ENCODE measurements around the gene VPS35.

DNA sequence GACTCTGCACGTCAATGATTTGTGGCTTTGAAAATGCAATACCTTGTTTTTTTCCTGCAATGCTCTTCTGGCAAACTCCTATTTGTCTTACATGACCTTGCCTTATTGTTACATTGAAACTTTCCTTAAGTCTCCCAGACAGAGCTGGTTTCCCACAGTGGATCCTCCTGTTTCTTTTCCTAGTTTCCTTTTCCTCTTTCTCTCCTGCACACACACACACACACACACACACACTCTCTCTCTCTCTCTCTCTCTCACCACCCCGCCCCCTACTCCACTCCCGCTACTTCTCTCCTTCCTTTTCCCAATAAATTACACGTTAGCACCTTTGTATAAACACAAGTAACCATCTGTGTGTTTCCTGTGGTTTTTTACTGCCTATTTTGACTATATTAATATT is 2.7 kb upstream of the VPS35 start:
- TF ChIP-seq ZNF607 (CRISPR knock-in tag; IDR thresholded peaks at IDR 0.05; ENCODE audit: borderline replicate concordance) = no peak
- TF ChIP-seq, protein P1, sequence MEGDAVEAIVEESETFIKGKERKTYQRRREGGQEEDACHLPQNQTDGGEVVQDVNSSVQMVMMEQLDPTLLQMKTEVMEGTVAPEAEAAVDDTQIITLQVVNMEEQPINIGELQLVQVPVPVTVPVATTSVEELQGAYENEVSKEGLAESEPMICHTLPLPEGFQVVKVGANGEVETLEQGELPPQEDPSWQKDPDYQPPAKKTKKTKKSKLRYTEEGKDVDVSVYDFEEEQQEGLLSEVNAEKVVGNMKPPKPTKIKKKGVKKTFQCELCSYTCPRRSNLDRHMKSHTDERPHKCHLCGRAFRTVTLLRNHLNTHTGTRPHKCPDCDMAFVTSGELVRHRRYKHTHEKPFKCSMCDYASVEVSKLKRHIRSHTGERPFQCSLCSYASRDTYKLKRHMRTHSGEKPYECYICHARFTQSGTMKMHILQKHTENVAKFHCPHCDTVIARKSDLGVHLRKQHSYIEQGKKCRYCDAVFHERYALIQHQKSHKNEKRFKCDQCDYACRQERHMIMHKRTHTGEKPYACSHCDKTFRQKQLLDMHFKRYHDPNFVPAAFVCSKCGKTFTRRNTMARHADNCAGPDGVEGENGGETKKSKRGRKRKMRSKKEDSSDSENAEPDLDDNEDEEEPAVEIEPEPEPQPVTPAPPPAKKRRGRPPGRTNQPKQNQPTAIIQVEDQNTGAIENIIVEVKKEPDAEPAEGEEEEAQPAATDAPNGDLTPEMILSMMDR (CRISPR knock-in tag; IDR thresholded peaks at IDR 0.05) = no peak
- no peak for TF ChIP-seq SNRNP70 (IDR thresholded peaks at IDR 0.05; ENCODE audit: low read depth, low read length)
- TF ChIP-seq, protein P2, sequence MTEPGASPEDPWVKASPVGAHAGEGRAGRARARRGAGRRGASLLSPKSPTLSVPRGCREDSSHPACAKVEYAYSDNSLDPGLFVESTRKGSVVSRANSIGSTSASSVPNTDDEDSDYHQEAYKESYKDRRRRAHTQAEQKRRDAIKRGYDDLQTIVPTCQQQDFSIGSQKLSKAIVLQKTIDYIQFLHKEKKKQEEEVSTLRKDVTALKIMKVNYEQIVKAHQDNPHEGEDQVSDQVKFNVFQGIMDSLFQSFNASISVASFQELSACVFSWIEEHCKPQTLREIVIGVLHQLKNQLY (CRISPR knock-in tag; IDR thresholded peaks at IDR 0.05) = no peak
- no peak for TF ChIP-seq STAG1 (CRISPR knock-in tag; IDR thresholded peaks at IDR 0.05)
- no peak for TF ChIP-seq NR3C1 (CRISPR knock-in tag; IDR thresholded peaks at IDR 0.05)
- no peak for TF ChIP-seq HNRNPH1 (optimal IDR thresholded peaks at IDR 0.05; ENCODE audit: low read depth, low read length)
- TF ChIP-seq, protein P3, sequence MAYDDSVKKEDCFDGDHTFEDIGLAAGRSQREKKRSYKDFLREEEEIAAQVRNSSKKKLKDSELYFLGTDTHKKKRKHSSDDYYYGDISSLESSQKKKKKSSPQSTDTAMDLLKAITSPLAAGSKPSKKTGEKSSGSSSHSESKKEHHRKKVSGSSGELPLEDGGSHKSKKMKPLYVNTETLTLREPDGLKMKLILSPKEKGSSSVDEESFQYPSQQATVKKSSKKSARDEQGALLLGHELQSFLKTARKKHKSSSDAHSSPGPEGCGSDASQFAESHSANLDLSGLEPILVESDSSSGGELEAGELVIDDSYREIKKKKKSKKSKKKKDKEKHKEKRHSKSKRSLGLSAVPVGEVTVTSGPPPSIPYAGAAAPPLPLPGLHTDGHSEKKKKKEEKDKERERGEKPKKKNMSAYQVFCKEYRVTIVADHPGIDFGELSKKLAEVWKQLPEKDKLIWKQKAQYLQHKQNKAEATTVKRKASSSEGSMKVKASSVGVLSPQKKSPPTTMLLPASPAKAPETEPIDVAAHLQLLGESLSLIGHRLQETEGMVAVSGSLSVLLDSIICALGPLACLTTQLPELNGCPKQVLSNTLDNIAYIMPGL (CRISPR knock-in tag; IDR thresholded peaks at IDR 0.05; ENCODE audit: borderline replicate concordance in 1 of 2, low read depth in 1 of 2) = no peak
- no peak for TF ChIP-seq ZBTB8A (CRISPR knock-in tag; IDR thresholded peaks at IDR 0.05; ENCODE audit: borderline replicate concordance, low read depth)
- no peak for TF ChIP-seq ZNF274 (CRISPR knock-in tag; IDR thresholded peaks at IDR 0.05)
- no peak for TF ChIP-seq BHLHE40 (IDR thresholded peaks at IDR 0.05; ENCODE audit: low read length)
- TF ChIP-seq, protein P4, sequence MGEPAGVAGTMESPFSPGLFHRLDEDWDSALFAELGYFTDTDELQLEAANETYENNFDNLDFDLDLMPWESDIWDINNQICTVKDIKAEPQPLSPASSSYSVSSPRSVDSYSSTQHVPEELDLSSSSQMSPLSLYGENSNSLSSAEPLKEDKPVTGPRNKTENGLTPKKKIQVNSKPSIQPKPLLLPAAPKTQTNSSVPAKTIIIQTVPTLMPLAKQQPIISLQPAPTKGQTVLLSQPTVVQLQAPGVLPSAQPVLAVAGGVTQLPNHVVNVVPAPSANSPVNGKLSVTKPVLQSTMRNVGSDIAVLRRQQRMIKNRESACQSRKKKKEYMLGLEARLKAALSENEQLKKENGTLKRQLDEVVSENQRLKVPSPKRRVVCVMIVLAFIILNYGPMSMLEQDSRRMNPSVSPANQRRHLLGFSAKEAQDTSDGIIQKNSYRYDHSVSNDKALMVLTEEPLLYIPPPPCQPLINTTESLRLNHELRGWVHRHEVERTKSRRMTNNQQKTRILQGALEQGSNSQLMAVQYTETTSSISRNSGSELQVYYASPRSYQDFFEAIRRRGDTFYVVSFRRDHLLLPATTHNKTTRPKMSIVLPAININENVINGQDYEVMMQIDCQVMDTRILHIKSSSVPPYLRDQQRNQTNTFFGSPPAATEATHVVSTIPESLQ (CRISPR knock-in tag; conservative IDR thresholded peaks at IDR 0.05) = no peak
- no peak for TF ChIP-seq MXI1 (IDR thresholded peaks at IDR 0.05; ENCODE audit: borderline replicate concordance, low read depth, low read length)
- TF ChIP-seq ATF1 (CRISPR knock-in tag; IDR thresholded peaks at IDR 0.05) = no peak
